GM20000 (cell line): ENCODE data around the gene DUSP8.
"Not testable (repeated sequence)": the region's sequence is repeated elsewhere in the genome, so short reads cannot be mapped to it uniquely, and the experiment has no call there.

Source experiments
- DNase-seq: peaks from one replicate; pipeline ENCODE4 v3.0.0; 2012; ENCODE audit warnings: low spot score
- TF ChIP-seq, protein P1 (sequence below): IDR thresholded peaks from 2 replicates; pipeline ENCODE4 v1.5.1; 2012; ENCODE audit warnings: mild to moderate bottlenecking, control low read depth; ENCODE audit errors: extremely low read depth, missing control alignments

The DUSP8 gene

DNA sequence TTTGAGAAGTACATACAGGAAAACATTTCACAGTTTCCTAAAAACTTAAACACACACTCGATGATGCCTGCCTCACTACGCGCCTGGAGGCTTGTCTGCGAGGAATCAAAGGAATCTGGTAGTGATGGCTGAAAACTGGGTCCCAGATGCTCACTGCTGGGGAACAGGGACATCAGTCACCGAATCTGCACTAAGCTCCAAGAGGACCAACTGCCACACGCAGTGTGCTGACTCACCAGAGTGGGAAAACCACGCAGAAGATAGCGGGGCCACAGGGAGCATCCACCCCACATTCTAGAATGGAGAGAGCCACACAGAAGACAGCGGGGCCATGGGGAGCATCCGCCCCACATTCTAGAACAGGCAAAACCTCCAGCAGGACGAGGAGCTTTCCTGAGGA lies 61.1 kb downstream of the DUSP8 start:
- DNase-seq = no peak
- TF ChIP-seq, protein P1, sequence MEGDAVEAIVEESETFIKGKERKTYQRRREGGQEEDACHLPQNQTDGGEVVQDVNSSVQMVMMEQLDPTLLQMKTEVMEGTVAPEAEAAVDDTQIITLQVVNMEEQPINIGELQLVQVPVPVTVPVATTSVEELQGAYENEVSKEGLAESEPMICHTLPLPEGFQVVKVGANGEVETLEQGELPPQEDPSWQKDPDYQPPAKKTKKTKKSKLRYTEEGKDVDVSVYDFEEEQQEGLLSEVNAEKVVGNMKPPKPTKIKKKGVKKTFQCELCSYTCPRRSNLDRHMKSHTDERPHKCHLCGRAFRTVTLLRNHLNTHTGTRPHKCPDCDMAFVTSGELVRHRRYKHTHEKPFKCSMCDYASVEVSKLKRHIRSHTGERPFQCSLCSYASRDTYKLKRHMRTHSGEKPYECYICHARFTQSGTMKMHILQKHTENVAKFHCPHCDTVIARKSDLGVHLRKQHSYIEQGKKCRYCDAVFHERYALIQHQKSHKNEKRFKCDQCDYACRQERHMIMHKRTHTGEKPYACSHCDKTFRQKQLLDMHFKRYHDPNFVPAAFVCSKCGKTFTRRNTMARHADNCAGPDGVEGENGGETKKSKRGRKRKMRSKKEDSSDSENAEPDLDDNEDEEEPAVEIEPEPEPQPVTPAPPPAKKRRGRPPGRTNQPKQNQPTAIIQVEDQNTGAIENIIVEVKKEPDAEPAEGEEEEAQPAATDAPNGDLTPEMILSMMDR = no peak

DNA sequence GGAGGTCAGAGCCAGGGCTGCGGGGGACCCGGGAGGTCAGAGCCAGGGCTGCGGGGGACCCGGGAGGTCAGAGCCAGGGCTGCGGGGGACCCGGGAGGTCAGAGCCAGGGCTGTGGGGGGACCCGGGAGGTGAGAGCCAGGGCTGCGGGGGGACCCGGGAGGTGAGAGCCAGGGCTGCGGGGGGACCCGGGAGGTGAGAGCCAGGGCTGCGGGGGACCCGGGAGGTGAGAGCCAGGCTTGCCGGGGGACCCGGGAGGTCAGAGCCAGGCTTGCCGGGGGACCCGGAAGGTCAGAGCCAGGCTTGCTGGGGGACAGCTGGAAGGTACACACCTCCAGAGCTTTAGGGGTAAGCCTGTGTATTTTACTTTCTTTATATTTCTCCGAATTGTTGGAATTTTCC lies 61.7 kb downstream of the DUSP8 start:
- DNase-seq = not testable (repeated sequence)

DNA sequence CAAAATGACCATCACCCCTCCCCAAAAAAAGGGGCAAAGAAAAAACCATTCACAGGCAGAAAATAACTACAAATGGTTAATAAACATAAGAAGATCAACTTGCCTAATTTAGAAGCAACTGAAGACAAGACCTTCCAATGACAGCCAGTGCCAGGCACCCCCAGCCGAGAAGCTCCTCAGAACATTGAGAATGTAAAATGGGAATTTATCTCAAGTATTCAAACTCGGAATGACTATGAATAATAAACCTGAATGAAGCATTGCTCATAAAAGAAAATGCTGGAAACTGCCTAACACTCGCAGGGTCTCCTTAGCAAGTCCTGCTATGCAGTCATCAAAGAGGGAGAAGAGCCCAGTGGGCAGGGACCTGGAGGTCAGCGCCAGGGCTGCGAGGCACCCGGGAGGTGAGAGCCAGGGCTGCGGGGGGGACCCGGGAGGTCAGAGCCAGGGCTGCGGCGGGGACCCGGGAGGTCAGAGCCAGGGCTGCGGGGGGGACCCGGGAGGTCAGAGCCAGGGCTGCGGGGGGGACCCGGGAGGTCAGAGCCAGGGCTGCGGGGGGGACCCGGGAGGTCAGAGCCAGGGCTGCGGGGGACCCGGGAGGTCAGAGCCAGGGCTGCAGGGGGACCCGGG lies 62.3 kb downstream of the DUSP8 start:
- no peak for DNase-seq
- TF ChIP-seq, protein P1 = no peak

DNA sequence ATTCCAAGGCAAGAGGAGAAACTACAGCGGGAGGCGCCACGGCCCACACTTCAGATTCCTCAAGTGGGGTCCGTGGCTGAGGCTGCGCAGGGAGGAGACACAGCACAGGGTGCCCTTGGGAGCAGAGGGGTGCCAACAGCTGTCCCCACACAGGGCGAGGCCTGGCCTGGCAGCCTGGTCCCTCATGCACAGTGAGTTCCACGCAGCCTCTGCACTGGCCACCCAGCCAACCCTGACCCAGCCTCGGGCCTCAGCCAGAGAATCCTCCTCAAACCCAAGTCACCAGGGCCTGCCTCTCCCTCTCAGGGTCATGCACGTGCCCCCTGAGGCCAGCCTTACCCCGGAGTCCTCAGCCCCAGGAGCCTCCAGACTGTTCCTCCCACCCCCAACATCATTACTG lies 63.1 kb downstream of the DUSP8 start:
- TF ChIP-seq, protein P1 = no peak
- no peak for DNase-seq

DNA sequence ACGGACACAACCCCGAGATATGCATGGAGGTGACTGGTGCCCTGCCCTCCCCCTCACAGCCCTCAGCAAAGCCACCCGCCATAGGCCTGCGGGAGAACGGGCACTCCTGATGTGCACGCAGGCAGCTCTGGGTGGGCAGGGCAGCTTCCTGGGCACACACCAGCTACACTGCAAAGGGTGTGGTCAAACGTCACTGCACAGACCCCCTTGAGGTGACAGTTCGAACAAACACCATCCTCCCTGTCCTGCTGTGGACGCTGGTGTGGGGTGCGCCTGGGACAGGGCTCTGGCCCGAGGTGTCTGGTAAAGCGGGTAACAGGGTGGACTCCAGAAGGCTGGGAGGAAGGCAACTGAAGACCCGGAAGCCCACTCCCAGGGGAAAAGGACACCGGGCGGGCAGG lies 63.6 kb downstream of the DUSP8 start:
- TF ChIP-seq, protein P1 = no peak
- no peak for DNase-seq

DNA sequence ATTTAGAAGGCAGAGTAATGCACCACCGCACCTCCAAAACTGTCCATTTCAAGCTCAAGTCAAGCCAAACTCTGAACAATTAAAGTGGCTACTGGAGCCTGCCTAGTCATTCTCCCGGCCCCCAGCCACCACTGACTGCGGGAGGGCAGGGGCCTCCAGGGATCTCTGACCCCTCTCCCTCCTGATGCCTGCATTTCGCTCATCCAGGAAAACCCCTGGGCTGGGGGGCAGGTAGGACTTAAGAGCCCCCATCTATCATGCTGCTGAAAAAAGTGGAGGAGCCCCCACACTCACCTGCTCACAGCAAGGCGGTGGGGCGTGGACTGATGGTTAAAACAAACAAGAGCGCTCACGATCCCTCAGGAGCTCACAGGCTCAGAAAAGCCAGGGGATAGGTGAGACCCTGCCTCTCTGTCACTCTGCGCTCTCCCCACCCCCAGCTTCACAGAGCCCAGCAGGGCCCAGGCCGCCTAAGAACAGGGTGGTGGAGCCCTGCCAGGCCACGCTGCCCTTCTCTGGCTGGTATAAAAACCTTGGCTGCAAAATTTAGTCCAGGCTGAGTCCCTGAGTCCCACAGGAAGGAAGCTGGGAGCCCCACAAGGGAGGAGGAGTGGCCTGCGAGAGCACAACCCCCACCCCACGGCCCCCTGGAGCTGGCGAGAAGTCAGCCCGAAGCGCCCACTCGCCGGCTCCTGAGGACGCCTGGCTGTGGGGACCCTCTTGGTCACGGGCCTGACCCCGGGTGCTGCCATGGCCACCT lies 64.5 kb downstream of the DUSP8 start:
- TF ChIP-seq, protein P1 = no peak

DNA sequence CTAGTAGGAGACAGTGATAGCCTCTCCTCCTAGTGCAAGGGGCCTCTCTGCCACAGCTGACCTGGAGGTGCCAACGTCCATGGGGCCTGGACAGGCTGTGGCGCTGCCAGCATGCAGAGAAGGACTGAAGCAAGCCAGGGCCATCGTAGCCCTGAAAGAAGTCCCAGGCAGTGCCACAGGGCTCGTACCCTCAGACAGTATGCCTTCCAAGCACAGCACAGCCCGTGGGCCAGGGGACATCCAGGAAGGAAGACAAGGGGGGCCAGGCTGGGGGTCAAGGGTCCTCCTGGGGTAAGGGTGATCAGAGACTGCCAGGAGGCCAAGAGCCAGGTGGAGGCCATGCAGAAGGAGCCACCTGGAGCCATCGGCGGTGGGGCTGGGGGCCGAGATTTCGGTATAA lies 65.1 kb downstream of the DUSP8 start:
- DNase-seq = no peak
- TF ChIP-seq, protein P1 = no peak

More for the DNA sequence above, 64.5 kb downstream of the DUSP8 start:
- no peak for DNase-seq

DNA sequence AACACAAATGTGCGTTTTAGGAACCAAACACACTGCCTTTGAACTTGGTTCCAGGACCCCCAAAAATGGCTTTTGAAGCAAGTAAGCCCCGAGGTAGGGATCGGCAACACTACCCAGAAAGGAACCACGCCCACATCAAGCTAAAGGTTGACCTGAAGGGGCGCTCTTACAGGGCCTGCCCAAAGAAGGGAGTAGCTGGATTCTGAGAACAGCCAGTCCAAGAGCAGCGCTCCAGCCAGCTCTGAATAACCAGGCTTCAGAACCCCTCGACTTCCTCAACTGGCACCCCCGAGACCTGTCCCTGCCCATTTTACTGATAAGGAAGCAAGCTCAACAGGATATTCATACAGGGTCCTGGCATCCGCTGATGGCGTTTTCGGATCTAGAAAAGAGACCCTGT lies 66.6 kb downstream of the DUSP8 start:
- no peak for DNase-seq
- TF ChIP-seq, protein P1 = no peak
